Measurements from ENCODE around the gene ALKBH5. TPM values are rescaled to one million over a fixed set of nuclear protein-coding genes. Genes with fewer than 3 reads are reported as not detected.

ALKBH5 gene
- total RNA-seq, 1 experiment from 2014 or later, result 97.8 TPM

- no peak for ATAC-seq
- ChIA-PET RAD21 (ENCODE audit: low non-redundant PET in 1 of 2, low total read pairs in 2 of 2, uncharacterized antibody in 2 of 2, unreplicated experiment in 2 of 2) (no interaction called here), CTCF (no interaction called here), POLR2A (interaction anchor here (0.5 kb wide), 1 partner anchor 10 kb away, joined by 4 read pairs; no protein-coding TSS in a partner anchor)
- intact Hi-C loops (cut with micrococcal nuclease), result no loop called here
- Histone ChIP-seq H3K27ac (ENCODE audit: low read depth, low read length) (no peak overlapping the region), H3K4me1 (ENCODE audit: control insufficient read depth in 1 of 2, insufficient read depth in 2 of 2, low read length in 2 of 2) (peaks cover 7 to 22% of the 10 kb centered on the region in 2 experiments), H3K9me3 (ENCODE audit: control insufficient read depth in 1 of 2, insufficient read depth in 1 of 2, low read depth in 1 of 2, low read length in 2 of 2) (no peaks in the 10 kb centered on the region), H3K9me2 (ENCODE audit: insufficient read depth) (no peaks in the 10 kb centered on the region), H3K36me3 (ENCODE audit: control insufficient read depth in 1 of 2, insufficient read depth in 2 of 2, low read length in 2 of 2) (no peaks in the 10 kb centered on the region), H3K4me2 (ENCODE audit: low read length) (no peak overlapping the region), H3K4me3 (replicated peaks in 1 of 2; ENCODE audit: low read depth in 1 of 2, low read length in 2 of 2) (no peak overlapping the region), H4K20me1 (ENCODE audit: insufficient read depth) (no peaks in the 10 kb centered on the region), H3K9ac (ENCODE audit: low read length) (no peak overlapping the region), H2AFZ (ENCODE audit: low read depth, low read length, poor library complexity, severe bottlenecking) (no peak overlapping the region), H3K27me3 (ENCODE audit: insufficient read depth, low read length) (no peaks in the 10 kb centered on the region), H3K79me2 (ENCODE audit: insufficient read depth, low read length) (peaks cover 7% of the 10 kb centered on the region)
- no peak for TF ChIP-seq SP1 (IDR thresholded peaks at IDR 0.05; ENCODE audit: low read depth)
- TF ChIP-seq CEBPB (IDR thresholded peaks at IDR 0.05; ENCODE audit: low read depth), result no peak
- no peak for TF ChIP-seq YY1 (IDR thresholded peaks at IDR 0.05; ENCODE audit: extremely low read depth, insufficient replicate concordance, low read depth, low read length)
- no peak for TF ChIP-seq SRF (IDR thresholded peaks at IDR 0.05; ENCODE audit: low read depth)
- TF ChIP-seq ELF1 (IDR thresholded peaks at IDR 0.05; ENCODE audit: borderline replicate concordance, low read depth), result no peak
- TF ChIP-seq ZFX (IDR thresholded peaks at IDR 0.05), result no peak
- DNase-seq (ENCODE audit: low read depth, low spot score), result no peak
- no TSS peak for BruUV-seq (replicated peaks)
These were observed 3.8 kb upstream of the ALKBH5 start for GRCh38 chr17:18179804-18180203.

- CTCF ChIA-PET, result interaction anchor here (2.1 kb wide), 1 partner anchor 23 kb away, joined by 6 read pairs; no protein-coding TSS in a partner anchor
- BruUV-seq (replicated peaks), result no TSS peak
- no peaks in the 10 kb centered on the region for H3K27me3 ChIP-seq (ENCODE audit: insufficient read depth, low read length)
These were observed 2.3 kb upstream of the ALKBH5 start for GRCh38 chr17:18181358-18181757.

More at GRCh38 chr17:18181358-18181757, 2.3 kb upstream of the ALKBH5 start:
- Histone ChIP-seq H3K9ac (ENCODE audit: low read length) (no peak overlapping the region), H3K9me2 (ENCODE audit: insufficient read depth) (no peaks in the 10 kb centered on the region), H3K27ac (ENCODE audit: low read depth, low read length) (peak overlapping the region; percentile 99; the same call in 1 of the 2 replicates), H2AFZ (ENCODE audit: low read depth, low read length, poor library complexity, severe bottlenecking) (no peak overlapping the region), H3K4me2 (ENCODE audit: low read length) (peak overlapping the region; percentile 94; the same call in 1 of the 2 replicates), H3K9me3 (ENCODE audit: control insufficient read depth in 1 of 2, insufficient read depth in 1 of 2, low read depth in 1 of 2, low read length in 2 of 2) (no peaks in the 10 kb centered on the region), H4K20me1 (ENCODE audit: insufficient read depth) (no peaks in the 10 kb centered on the region), H3K79me2 (ENCODE audit: insufficient read depth, low read length) (peaks cover 23% of the 10 kb centered on the region), H3K4me3 (replicated peaks in 1 of 2; ENCODE audit: low read depth in 1 of 2, low read length in 2 of 2) (no peak overlapping the region), H3K4me1 (ENCODE audit: control insufficient read depth in 1 of 2, insufficient read depth in 2 of 2, low read length in 2 of 2) (peaks cover 18 to 37% of the 10 kb centered on the region in 2 experiments), H3K36me3 (ENCODE audit: control insufficient read depth in 1 of 2, insufficient read depth in 2 of 2, low read length in 2 of 2) (peaks cover 0 to 4% of the 10 kb centered on the region in 2 experiments; a peak in 1 of 4 replicates)
- intact Hi-C loops (cut with micrococcal nuclease), result no loop called here
- ChIA-PET RAD21 (ENCODE audit: low non-redundant PET in 1 of 2, low total read pairs in 2 of 2, uncharacterized antibody in 2 of 2, unreplicated experiment in 2 of 2) (no interaction called here), POLR2A (no interaction called here)
- no peak for DNase-seq (ENCODE audit: low read depth, low spot score)
- TF ChIP-seq SRF (IDR thresholded peaks at IDR 0.05; ENCODE audit: low read depth) (no peak), ZBTB33 (IDR thresholded peaks at IDR 0.05; ENCODE audit: extremely low read depth, insufficient replicate concordance, low read length) (no peak), FOSL1 (IDR thresholded peaks at IDR 0.05; ENCODE audit: low read depth) (no peak), CTCF (IDR thresholded peaks at IDR 0.05 in 2 of 3, conservative IDR thresholded peaks at IDR 0.05 in 1 of 3; ENCODE audit: borderline replicate concordance in 1 of 3, insufficient read depth in 1 of 3, low read depth in 2 of 3, low read length in 2 of 3) (no peak), CBX3 (IDR thresholded peaks at IDR 0.05; ENCODE audit: low read depth) (no peak)
- ATAC-seq, result no peak
